AG04450 (cell line): ENCODE results near the gene UBTD1. TPM values are rescaled to one million over a fixed set of nuclear protein-coding genes. Genes with fewer than 3 reads are reported as not detected.

Source experiments
- CTCF ChIA-PET: fragments of 300-600, 350-600 bp; formaldehyde crosslinking; extraction: SDS; loops from one replicate; lab custom pipeline; 2022; ENCODE audit warnings: antibody characterized with exemption, inconsistent platforms; lab: Charles Lee
- POLR2A ChIA-PET: fragments of 350-600 bp; formaldehyde crosslinking; extraction: SDS; loops from one replicate; lab custom pipeline; 2021; ENCODE audit warnings: antibody characterized with exemption, inconsistent platforms; lab: Yijun Ruan, JAX
- DNase-seq: peaks from one replicate; pipeline ENCODE4 v3.0.0-alpha.2; 2011; ENCODE audit warnings: low read depth, low spot score
- H3K27ac ChIP-seq: one replicate; pipeline ENCODE4 v1.5.1; 2012; ENCODE audit warnings: low read depth, low read length, control low read depth
- H3K27me3 ChIP-seq: one replicate; pipeline ENCODE4 v1.6.0; 2012; ENCODE audit warnings: low read length; ENCODE audit not compliant: control insufficient read depth, insufficient read depth
- H3K4me3 ChIP-seq: 2 replicates; pipeline ENCODE4 v1.5.1; 2011; ENCODE audit warnings: mild to moderate bottlenecking, low read depth, low read length, control low read depth
- H3K9me3 ChIP-seq: 2 replicates; pipeline ENCODE4 v1.5.1; 2012; ENCODE audit warnings: low read length; ENCODE audit not compliant: control insufficient read depth, insufficient read depth
- CTCF ChIP-seq: IDR thresholded peaks from 2 replicates; pipeline ENCODE4 v1.5.1; 2011; ENCODE audit warnings: low read depth, low read length, control low read depth, inconsistent platforms
- polyA plus RNA-seq: library from polyadenylated mRNA; depleted of rRNA; stranded (reverse); fragments of >200 nt; gene quantifications from 2 replicates; pipeline ENCODE4 v1.2.3, GENCODE V29; 2011

Gene UBTD1
- polyA plus RNA-seq, 1 experiment, result 15.5 TPM

- DNase-seq, result no peak
- ChIA-PET CTCF (interaction anchor here (1.0 kb wide), 1 partner anchor 25 kb away, joined by 4 read pairs; the partner anchor contains the start of gene ANKRD2), POLR2A (no interaction called here)
- no peak overlapping the region for H3K4me3 ChIP-seq
- no peak for TF ChIP-seq CTCF
- H3K27me3 ChIP-seq, result no peaks in the 10 kb centered on the region
- no peak overlapping the region for H3K27ac ChIP-seq
- no peaks in the 10 kb centered on the region; the same call in 1 of the 2 replicates for H3K9me3 ChIP-seq
Measured at GRCh38 chr10:97597778-97598177, 99.1 kb downstream of the UBTD1 start.

- ChIA-PET CTCF (interaction anchor here (1.0 to 1.6 kb wide), 2 partner anchors 13 to 26 kb away, joined by 4 to 5 read pairs; partner anchors contain the start of gene ANKRD2), POLR2A (no interaction called here)
Measured at GRCh38 chr10:97598407-97599271, 99.9 kb downstream of the UBTD1 start.

GRCh38 chr10:97599272-97599619 is 100.5 kb downstream of the UBTD1 start:
- ChIA-PET CTCF (interaction anchor here (0.5 to 1.6 kb wide), 2 partner anchors 13 to 196 kb away, joined by 3 to 5 read pairs; no protein-coding TSS in a partner anchor), POLR2A (no interaction called here)
- H3K9me3 ChIP-seq, result no peaks in the 10 kb centered on the region; the same call in 1 of the 2 replicates

More at GRCh38 chr10:97598407-97599271, 99.9 kb downstream of the UBTD1 start:
- no peak overlapping the region for H3K27ac ChIP-seq
- no peaks in the 10 kb centered on the region; the same call in 1 of the 2 replicates for H3K9me3 ChIP-seq
- no peaks in the 10 kb centered on the region for H3K27me3 ChIP-seq
- DNase-seq, result no peak
- no peak for TF ChIP-seq CTCF
- no peak overlapping the region for H3K4me3 ChIP-seq

GRCh38 chr10:97600616-97601015 is 101.9 kb downstream of the UBTD1 start:
- no peak for DNase-seq
- POLR2A ChIA-PET, result no interaction called here
- no peak for TF ChIP-seq CTCF
- H3K9me3 ChIP-seq, result no peaks in the 10 kb centered on the region; the same call in 1 of the 2 replicates
- CTCF ChIA-PET, result no interaction called here
- no peak overlapping the region for H3K4me3 ChIP-seq
- H3K27ac ChIP-seq, result no peak overlapping the region
- no peaks in the 10 kb centered on the region for H3K27me3 ChIP-seq

More at GRCh38 chr10:97599272-97599619, 100.5 kb downstream of the UBTD1 start:
- Histone ChIP-seq H3K4me3 (no peak overlapping the region), H3K27me3 (no peaks in the 10 kb centered on the region), H3K27ac (no peak overlapping the region)
- no peak for DNase-seq
- TF ChIP-seq CTCF, result no peak
